NCI-H146 treated with DMSO at 0.1 percent for 48 hours (cell line): ENCODE results near the gene CTNNBL1.
"Not testable (repeated sequence)": the region's sequence is repeated elsewhere in the genome, so short reads cannot be mapped to it uniquely, and the experiment has no call there.

ENCODE experiments used
- DNase-seq: peaks from one replicate; lab custom pipeline; 2025; ENCODE audit not compliant: unreplicated experiment; lab: John Stamatoyannopoulos, UW

Gene CTNNBL1

DNA sequence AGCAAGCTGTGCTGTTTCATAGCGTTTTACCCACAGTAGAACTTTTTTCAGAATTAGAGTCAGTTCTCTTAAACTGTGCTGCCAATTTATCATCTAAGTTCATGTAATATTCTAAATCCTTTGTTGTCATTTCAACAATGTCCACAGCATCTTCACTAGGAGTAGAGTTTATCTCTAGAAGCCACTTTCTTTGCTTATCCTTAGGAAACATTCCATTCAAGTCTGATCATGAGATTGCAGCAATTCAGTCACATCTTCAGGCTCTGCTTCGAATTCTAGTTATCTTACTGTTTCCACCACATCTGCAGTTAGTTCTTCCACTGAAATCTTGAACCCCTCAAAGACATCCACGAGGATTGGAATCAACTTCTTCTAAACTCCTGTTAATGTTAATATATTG, 12.5 kb downstream of the CTNNBL1 start:
- DNase-seq: no peak

GRCh38 chr20:37711001-37711400, 17.2 kb downstream of the CTNNBL1 start:
- no peak for DNase-seq

DNA sequence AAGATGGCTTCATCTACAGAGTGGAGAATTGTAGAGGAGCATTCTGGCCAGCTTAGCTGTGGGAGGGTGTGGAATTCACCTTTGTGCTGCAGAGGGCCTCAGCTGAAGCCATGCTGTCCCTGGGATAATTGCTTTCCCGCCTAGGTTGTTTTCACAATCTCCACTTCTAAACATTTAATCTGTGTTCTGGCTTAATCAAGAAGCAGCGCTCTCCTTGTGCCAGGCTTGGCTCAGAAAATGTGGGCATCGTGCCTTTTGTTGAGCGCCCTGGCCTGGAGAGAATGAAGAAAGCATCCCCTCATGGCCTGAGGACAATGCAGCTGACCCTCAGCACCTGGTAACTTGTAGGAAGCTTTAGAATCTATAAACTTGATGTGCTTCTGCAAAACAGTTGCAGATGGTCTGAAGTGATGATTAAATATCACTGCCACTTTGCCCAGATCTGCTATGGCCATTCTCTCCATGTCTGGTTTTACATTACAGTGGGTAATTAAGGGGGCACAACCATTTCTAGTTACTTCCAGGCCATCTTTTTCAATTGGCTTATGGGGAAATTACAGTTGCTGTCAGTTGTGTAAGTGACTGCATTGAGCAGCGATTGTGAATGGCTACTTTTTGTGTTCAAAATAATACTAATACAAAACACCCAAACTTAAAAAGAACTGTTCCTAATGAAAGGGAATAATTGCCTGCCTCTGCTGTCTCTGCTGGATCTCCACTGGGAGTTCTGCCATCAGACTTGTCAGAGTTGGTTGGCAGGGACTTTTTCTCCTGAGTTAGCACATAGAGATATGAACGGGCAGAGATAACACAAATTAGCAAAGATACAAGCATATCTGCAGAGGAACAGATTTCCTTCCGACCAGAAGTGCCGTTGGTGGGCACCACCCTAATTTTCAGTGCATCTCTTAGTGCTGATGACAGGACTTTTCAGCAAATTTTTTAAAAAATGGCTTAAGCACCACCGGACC, 18.4 kb downstream of the CTNNBL1 start:
- DNase-seq: no peak

GRCh38 chr20:37713396-37713795, 19.6 kb downstream of the CTNNBL1 start:
- DNase-seq: no peak

DNA sequence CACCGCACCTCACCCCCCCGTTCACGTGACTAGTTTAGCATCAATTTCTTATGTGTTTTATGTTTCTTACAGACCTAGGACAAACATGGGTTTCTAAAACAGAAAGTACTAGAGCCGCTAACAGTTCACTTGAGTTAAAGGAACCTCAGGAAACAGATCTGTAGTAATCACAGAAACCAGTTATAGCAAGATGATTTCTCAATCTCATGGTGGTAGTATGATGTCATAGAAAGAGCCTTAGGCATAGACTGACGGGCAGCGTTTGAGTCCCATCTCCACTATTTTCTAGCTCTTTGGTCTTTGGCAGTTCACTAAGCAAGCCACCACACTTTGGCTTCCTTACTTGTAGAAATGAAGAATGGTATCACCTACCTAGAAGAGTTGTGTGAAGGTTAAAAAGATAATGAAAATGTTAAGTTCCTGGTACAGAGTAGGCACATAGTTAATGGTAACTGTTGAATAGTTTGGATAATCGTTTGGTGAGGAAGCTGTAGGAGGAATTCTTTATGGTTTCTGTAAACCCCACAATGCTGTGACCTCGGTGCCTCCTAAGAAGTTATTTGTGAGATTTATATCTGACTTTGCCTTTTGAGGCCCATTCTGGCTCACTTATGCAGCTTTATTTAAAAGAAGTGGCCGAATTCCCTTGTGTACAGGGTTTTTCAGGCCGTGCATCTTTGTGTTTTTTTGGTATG, 21.3 kb downstream of the CTNNBL1 start:
- DNase-seq: no peak

GRCh38 chr20:37721751-37722150, 27.9 kb downstream of the CTNNBL1 start:
- DNase-seq: no peak

- not testable (repeated sequence) for DNase-seq
Observed at GRCh38 chr20:37722312-37722711, 28.5 kb downstream of the CTNNBL1 start.

GRCh38 chr20:37723668-37724067, 29.8 kb downstream of the CTNNBL1 start:
- no peak for DNase-seq

DNA sequence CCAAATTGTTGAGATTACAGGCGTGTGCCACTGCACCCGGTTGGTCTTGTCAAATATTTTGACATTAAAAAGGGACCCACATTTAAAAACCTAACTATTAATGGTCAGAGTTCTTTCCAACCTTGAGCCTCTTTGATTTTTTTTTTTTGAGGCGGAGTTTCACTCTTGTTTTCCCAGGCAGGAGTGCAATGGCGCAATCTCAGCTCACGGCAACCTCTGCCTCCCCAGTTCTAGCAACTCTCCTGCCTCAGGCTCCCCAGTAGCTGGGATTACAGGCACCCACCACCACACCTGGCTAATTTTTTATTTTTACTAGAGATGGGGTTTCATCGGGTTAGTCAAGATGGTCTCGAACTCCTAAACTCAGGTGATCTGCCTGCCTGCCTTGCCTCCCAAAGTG, 31.3 kb downstream of the CTNNBL1 start:
- no peak for DNase-seq

- no peak for DNase-seq
Observed at GRCh38 chr20:37725855-37726254, 32.0 kb downstream of the CTNNBL1 start.

DNA sequence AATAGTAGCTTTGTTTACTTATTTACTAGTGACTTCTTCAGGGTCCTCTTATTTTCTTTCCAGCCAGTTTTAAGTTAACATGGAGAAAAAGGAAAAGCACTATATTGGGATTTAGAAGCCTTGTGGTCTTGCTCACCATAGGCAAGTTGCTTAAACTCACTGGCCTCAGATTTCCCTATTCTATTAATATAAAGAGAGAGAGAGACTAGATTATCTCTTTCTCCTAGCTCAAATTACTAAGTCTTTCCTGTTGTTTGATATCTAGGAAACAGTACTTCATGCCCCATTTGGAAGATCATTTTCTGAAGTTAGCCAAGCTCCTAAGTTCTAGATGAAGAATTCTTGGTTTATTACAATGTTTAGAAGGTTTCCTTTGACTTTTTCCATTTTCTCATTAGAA, 32.5 kb downstream of the CTNNBL1 start:
- no peak for DNase-seq

DNA sequence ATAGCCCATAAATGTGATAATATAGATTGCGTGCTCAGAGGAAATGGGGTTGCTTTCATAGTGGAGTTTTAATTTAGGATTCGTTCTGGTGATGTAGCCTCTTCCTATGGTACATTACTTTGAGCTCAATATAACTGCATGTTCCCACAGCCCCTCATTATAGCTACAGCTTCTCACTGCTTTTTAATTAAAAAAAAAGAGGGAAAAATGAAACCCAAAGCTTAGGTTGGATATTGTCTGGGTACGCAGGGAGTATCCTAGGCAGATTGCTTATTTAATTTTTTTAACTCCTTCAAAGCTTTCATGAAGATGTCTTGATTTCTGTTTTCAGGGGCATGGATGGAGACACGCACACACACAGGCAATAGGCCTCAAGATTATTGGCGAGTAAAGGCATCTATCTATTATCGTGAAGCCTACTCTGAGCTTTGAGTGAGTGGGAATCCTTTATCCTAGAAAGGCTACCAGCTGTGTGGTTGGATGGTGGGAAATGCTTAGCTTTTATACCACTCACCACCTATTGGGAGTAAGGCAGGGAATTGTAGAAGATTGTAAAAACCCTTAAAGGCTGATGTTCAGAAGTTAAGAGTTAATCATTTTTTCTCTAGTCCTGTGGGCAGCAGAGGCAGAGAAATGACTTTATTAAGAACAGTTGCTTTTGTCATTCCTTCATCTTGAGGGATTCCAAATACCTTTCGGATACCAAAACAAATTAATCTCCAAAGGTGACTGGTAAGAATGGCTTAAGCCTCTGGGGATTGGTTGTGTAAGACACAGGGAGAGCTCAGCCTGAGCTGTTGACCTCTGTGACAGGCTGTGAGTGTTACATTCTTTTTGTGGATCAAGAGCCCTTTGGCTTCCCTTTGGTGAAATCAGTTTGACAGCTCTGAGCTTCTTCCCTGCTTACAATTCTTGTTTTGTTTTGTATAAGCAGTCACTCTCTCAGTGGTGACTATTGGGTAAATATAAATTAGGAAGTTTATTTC, 33.4 kb downstream of the CTNNBL1 start:
- DNase-seq: no peak

- no peak for DNase-seq
Observed at GRCh38 chr20:37727957-37728634, 34.3 kb downstream of the CTNNBL1 start.

GRCh38 chr20:37728635-37728983, 34.8 kb downstream of the CTNNBL1 start:
- DNase-seq: no peak

DNA sequence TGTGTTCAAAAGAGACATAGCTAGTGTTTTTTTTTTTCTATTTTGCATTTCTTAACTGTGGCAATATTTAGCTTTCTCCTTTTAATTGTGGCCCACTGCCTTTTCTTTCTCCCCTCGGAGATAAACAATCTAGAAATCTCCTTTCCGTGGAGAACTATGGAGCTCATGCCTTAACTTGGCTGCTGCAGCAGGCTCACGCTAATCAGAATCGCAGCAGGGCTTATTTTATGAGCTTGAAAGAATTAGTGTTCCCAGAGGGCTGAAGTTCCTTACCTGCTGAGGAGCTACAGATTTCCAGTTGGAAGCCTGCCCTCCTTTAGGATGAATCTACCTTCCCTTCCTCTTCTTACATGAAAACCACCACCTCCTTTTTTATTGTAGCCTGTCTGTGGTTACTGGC, 35.6 kb downstream of the CTNNBL1 start:
- DNase-seq: no peak

DNA sequence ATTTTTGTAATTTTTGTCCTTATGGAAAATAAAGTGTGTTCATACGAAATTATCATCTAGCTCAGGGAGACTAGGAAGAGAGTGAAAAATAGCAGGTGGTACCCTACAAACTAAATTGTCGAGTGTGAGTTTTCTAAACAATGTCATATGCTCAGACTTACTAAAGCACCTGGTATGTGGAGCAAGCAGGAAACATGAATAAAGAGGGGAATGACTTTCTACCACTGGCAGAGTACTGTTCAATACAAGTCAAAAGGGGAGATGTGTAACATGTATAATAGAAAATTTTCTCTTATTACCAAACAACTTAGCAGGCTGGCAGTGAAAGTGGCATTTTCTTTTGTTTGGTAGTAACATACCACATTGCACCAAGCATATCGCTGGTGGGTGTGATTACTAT, 36.1 kb downstream of the CTNNBL1 start:
- no peak for DNase-seq

- DNase-seq: no peak
Observed at GRCh38 chr20:37733416-37733815, 39.6 kb downstream of the CTNNBL1 start.

DNA sequence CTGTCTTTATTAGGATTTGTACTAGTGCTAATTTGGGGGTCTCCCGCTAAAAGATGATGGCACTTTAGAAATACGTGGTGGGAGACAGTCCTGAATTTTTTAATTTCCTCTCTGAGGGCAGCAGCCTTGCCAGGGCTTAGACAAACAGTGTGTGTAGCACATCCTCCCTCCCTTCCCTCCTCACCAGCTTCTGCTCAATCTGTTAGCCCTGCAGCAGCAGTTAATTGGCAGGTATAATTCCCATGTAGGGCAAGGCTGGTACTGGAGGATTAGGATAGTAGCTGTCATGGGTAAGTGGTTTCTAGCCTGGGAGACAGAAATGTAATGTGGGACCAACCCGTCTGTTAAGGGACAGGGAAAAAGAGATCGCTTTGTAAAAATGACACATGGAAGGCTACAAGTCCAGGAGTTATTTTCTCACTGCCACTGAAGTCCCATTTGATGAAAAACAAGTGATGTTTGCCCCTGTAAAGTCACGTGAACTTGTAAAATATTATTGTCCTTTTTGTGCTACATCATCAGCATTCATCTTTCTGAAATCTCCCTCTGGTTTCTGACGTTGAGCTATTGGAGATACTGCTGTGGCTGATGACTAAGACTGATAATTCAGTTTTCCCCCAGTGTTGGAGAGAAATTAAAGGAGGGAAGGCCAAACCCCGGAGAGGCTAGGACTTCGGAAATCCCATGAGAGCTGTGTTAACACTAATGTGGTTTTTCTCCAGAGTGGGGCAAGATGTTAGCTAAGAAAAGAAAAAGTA, 40.6 kb downstream of the CTNNBL1 start:
- DNase-seq: no peak

GRCh38 chr20:37735541-37735940, 41.7 kb downstream of the CTNNBL1 start:
- no peak for DNase-seq

- no peak for DNase-seq
Observed at GRCh38 chr20:37736132-37736531, 42.3 kb downstream of the CTNNBL1 start.
